ENCODE measurements around the gene GRWD1. TPM values are rescaled to one million over a fixed set of nuclear protein-coding genes. Genes with fewer than 3 reads are reported as not detected.

Gene GRWD1
- polyA plus RNA-seq, 1 experiment: 16.0 TPM

- H3K4me3 ChIP-seq (ENCODE audit: low read depth, low read length): peak overlapping the region; percentile 96
- no peak for DNase-seq (ENCODE audit: low read depth, low spot score)
- peaks cover 9% of the 10 kb centered on the region for H3K27me3 ChIP-seq (ENCODE audit: control insufficient read depth, insufficient read depth, low read length)
- ChIA-PET CTCF (interaction anchor here (1.0 to 2.5 kb wide), 14 partner anchors 10 to 140 kb away, joined by 3 to 12 read pairs (median 4); partner anchors contain the start of genes KDELR1 and TMEM143), POLR2A (no interaction called here)
- H3K27ac ChIP-seq (ENCODE audit: low read depth, low read length): no peak overlapping the region
- TF ChIP-seq CTCF (IDR thresholded peaks at IDR 0.05; ENCODE audit: low read depth, low read length): no peak
- peaks cover 6% of the 10 kb centered on the region; the same call in 1 of the 2 replicates for H3K9me3 ChIP-seq (ENCODE audit: control insufficient read depth, insufficient read depth, low read length)
Measured at GRCh38 chr19:48444129-48444935, 1.5 kb upstream of the GRWD1 start.

- ChIA-PET POLR2A (interaction anchor here (0.7 to 0.8 kb wide), 2 partner anchors 54 to 175 kb away, joined by 3 read pairs; partner anchors contain the start of genes KDELR1 and SPHK2), CTCF (interaction anchor here (1.0 to 2.5 kb wide), 13 partner anchors 11 to 139 kb away, joined by 3 to 12 read pairs (median 4); partner anchors contain the start of genes KDELR1 and TMEM143)
- Histone ChIP-seq H3K9me3 (ENCODE audit: control insufficient read depth, insufficient read depth, low read length) (peaks cover 6% of the 10 kb centered on the region; the same call in 1 of the 2 replicates), H3K27ac (ENCODE audit: low read depth, low read length) (no peak overlapping the region), H3K4me3 (ENCODE audit: low read depth, low read length) (peak overlapping the region; percentile 96), H3K27me3 (ENCODE audit: control insufficient read depth, insufficient read depth, low read length) (peaks cover 9% of the 10 kb centered on the region)
- no peak for TF ChIP-seq CTCF (IDR thresholded peaks at IDR 0.05; ENCODE audit: low read depth, low read length)
- DNase-seq (ENCODE audit: low read depth, low spot score): no peak
Measured at GRCh38 chr19:48444936-48445200, 915 bp upstream of the GRWD1 start.

GRCh38 chr19:48445256-48445605, 552 bp upstream of the GRWD1 start:
- H3K27ac ChIP-seq (ENCODE audit: low read depth, low read length): peak overlapping the region; percentile 92
- POLR2A ChIA-PET: interaction anchor here (0.7 to 0.8 kb wide), 2 partner anchors 54 to 174 kb away, joined by 3 read pairs; partner anchors contain the start of genes KDELR1 and SPHK2

GRCh38 chr19:48446579-48446978, 796 bp downstream of the GRWD1 start:
- H3K9me3 ChIP-seq (ENCODE audit: control insufficient read depth, insufficient read depth, low read length): peaks cover 5% of the 10 kb centered on the region; the same call in 1 of the 2 replicates
- no peak for DNase-seq (ENCODE audit: low read depth, low spot score)
- TF ChIP-seq CTCF (IDR thresholded peaks at IDR 0.05; ENCODE audit: low read depth, low read length): no peak
- CTCF ChIA-PET: interaction anchor here (0.6 to 2.5 kb wide), 2 partner anchors 138 to 345 kb away, joined by 4 to 8 read pairs; no protein-coding TSS in a partner anchor
- H3K4me3 ChIP-seq (ENCODE audit: low read depth, low read length): peak overlapping the region; percentile 96
- H3K27ac ChIP-seq (ENCODE audit: low read depth, low read length): no peak overlapping the region
- H3K27me3 ChIP-seq (ENCODE audit: control insufficient read depth, insufficient read depth, low read length): peaks cover 7% of the 10 kb centered on the region
- POLR2A ChIA-PET: no interaction called here

More at GRCh38 chr19:48445256-48445605, 552 bp upstream of the GRWD1 start:
- Histone ChIP-seq H3K9me3 (ENCODE audit: control insufficient read depth, insufficient read depth, low read length) (peaks cover 6% of the 10 kb centered on the region; the same call in 1 of the 2 replicates), H3K4me3 (ENCODE audit: low read depth, low read length) (peak overlapping the region; percentile 96), H3K27me3 (ENCODE audit: control insufficient read depth, insufficient read depth, low read length) (peaks cover 9% of the 10 kb centered on the region)
- CTCF ChIA-PET: interaction anchor here (0.6 to 2.5 kb wide), 14 partner anchors 11 to 139 kb away, joined by 3 to 12 read pairs (median 4); partner anchors contain the start of genes KDELR1 and TMEM143
- peak; percentile 85 for DNase-seq (ENCODE audit: low read depth, low spot score)
- TF ChIP-seq CTCF (IDR thresholded peaks at IDR 0.05; ENCODE audit: low read depth, low read length): peak; percentile 89

- no peaks in the 10 kb centered on the region for H3K27me3 ChIP-seq (ENCODE audit: control insufficient read depth, insufficient read depth, low read length)
- DNase-seq (ENCODE audit: low read depth, low spot score): no peak
- ChIA-PET CTCF (interaction anchor here (1.5 kb wide), 1 partner anchor 57 kb away, joined by 4 read pairs; the partner anchor contains the start of gene KDELR1), POLR2A (interaction anchor here (0.7 kb wide), 1 partner anchor 10 kb away, joined by 3 read pairs; no protein-coding TSS in a partner anchor)
- no peak overlapping the region for H3K27ac ChIP-seq (ENCODE audit: low read depth, low read length)
- no peak overlapping the region for H3K4me3 ChIP-seq (ENCODE audit: low read depth, low read length)
- H3K9me3 ChIP-seq (ENCODE audit: control insufficient read depth, insufficient read depth, low read length): no peaks in the 10 kb centered on the region; the same call in 1 of the 2 replicates
- no peak for TF ChIP-seq CTCF (IDR thresholded peaks at IDR 0.05; ENCODE audit: low read depth, low read length)
Measured at GRCh38 chr19:48448563-48448962, 2.8 kb downstream of the GRWD1 start.

Measured in AG04450 (cell line).